ENCODE measurements around the gene ARHGEF7. TPM values are rescaled to one million over a fixed set of nuclear protein-coding genes. Genes with fewer than 3 reads are reported as not detected.

The ARHGEF7 gene
- total and polyA plus RNA-seq, 2 experiments from 2014 or later, result 30.1 to 46.8 TPM

DNA sequence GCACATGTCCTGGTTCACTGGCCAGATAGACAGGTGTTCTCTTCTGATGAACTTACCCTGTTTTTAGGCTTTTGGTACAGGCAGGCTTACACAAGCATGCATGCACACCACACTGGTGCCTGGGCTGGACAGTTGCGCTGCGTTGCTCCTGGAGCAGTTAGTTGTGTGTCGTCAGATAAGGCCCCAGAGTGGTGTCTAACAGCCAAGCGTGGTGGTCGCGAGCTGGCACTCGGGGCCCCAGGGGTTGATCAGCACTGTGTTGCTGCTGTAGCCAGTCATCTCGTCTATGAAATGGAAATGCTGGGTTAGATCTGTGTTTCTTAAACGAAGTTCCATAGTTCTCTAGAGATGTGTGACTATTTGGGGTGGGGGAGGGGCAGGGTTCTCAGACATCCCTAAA lies 180.8 kb downstream of the ARHGEF7 start:
- no peaks in the 10 kb centered on the region for H4K20me1 ChIP-seq (ENCODE audit: insufficient read depth, poor library complexity, severe bottlenecking)
- H3K4me2 ChIP-seq, result no peak overlapping the region
- no peak for DNase-seq (ENCODE audit: low spot score)
- no peaks in the 10 kb centered on the region for H3K27me3 ChIP-seq
- no peak overlapping the region for H2AFZ ChIP-seq
- H3K36me3 ChIP-seq (replicated peaks; ENCODE audit: insufficient read depth, low read depth), result no peaks in the 10 kb centered on the region
- H3K9me3 ChIP-seq (ENCODE audit: low read depth), result no peaks in the 10 kb centered on the region
- H3K79me2 ChIP-seq, result no peaks in the 10 kb centered on the region
- H3K4me1 ChIP-seq (ENCODE audit: insufficient read depth), result no peaks in the 10 kb centered on the region
- TF ChIP-seq EZH2 (IDR thresholded peaks at IDR 0.05; ENCODE audit: borderline replicate concordance), result no peak
- TF ChIP-seq EZH2phosphoT487 (IDR thresholded peaks at IDR 0.05; ENCODE audit: low read depth, severe bottlenecking, unreplicated experiment), result no peak
- TF ChIP-seq, protein P1, sequence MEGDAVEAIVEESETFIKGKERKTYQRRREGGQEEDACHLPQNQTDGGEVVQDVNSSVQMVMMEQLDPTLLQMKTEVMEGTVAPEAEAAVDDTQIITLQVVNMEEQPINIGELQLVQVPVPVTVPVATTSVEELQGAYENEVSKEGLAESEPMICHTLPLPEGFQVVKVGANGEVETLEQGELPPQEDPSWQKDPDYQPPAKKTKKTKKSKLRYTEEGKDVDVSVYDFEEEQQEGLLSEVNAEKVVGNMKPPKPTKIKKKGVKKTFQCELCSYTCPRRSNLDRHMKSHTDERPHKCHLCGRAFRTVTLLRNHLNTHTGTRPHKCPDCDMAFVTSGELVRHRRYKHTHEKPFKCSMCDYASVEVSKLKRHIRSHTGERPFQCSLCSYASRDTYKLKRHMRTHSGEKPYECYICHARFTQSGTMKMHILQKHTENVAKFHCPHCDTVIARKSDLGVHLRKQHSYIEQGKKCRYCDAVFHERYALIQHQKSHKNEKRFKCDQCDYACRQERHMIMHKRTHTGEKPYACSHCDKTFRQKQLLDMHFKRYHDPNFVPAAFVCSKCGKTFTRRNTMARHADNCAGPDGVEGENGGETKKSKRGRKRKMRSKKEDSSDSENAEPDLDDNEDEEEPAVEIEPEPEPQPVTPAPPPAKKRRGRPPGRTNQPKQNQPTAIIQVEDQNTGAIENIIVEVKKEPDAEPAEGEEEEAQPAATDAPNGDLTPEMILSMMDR (IDR thresholded peaks at IDR 0.05; ENCODE audit: poor library complexity), result no peak
- H3K9me2 ChIP-seq (replicated peaks; ENCODE audit: insufficient read depth), result no peaks in the 10 kb centered on the region
- H3K4me3 ChIP-seq, result no peak overlapping the region
- WGBS (ENCODE audit: low lambda C conversion rate, missing lambda C conversion rate), result 95% methylated on average over 9 of the region's 9 CpGs
- H3K27ac ChIP-seq, result no peak overlapping the region

DNA sequence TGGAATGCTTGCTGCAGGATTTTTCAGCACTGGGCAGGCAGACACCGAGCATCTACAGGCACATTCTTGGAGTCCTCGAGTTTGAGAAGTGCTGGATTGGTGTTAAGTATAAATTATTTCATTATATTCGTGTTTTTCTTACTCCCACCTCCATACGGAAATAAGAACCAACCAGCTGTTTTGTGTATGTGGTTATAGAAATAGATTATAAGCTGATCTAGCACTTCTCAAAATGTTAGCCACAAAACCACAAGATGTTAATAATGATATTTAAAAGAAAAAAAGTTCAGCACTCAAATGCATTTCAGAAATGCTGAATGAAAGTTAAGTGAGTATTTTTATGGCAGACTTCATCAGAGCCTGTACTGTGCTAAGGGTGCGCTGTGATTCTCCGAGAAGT lies 181.3 kb downstream of the ARHGEF7 start:
- no peak overlapping the region for H3K27ac ChIP-seq
- no peaks in the 10 kb centered on the region for H3K9me3 ChIP-seq (ENCODE audit: low read depth)
- H3K4me2 ChIP-seq, result no peak overlapping the region
- 94% methylated on average over 6 of the region's 6 CpGs for WGBS (ENCODE audit: low lambda C conversion rate, missing lambda C conversion rate)
- H2AFZ ChIP-seq, result no peak overlapping the region
- no peaks in the 10 kb centered on the region for H3K4me1 ChIP-seq (ENCODE audit: insufficient read depth)
- H3K27me3 ChIP-seq, result no peaks in the 10 kb centered on the region
- H4K20me1 ChIP-seq (ENCODE audit: insufficient read depth, poor library complexity, severe bottlenecking), result no peaks in the 10 kb centered on the region
- H3K9me2 ChIP-seq (replicated peaks; ENCODE audit: insufficient read depth), result no peaks in the 10 kb centered on the region
- H3K36me3 ChIP-seq (replicated peaks; ENCODE audit: insufficient read depth, low read depth), result no peaks in the 10 kb centered on the region
- TF ChIP-seq, protein P1 (IDR thresholded peaks at IDR 0.05; ENCODE audit: poor library complexity), result no peak
- TF ChIP-seq EZH2 (IDR thresholded peaks at IDR 0.05; ENCODE audit: borderline replicate concordance), result no peak
- no peak for TF ChIP-seq EZH2phosphoT487 (IDR thresholded peaks at IDR 0.05; ENCODE audit: low read depth, severe bottlenecking, unreplicated experiment)
- no peak overlapping the region for H3K4me3 ChIP-seq
- no peak for DNase-seq (ENCODE audit: low spot score)
- no peaks in the 10 kb centered on the region for H3K79me2 ChIP-seq

DNA sequence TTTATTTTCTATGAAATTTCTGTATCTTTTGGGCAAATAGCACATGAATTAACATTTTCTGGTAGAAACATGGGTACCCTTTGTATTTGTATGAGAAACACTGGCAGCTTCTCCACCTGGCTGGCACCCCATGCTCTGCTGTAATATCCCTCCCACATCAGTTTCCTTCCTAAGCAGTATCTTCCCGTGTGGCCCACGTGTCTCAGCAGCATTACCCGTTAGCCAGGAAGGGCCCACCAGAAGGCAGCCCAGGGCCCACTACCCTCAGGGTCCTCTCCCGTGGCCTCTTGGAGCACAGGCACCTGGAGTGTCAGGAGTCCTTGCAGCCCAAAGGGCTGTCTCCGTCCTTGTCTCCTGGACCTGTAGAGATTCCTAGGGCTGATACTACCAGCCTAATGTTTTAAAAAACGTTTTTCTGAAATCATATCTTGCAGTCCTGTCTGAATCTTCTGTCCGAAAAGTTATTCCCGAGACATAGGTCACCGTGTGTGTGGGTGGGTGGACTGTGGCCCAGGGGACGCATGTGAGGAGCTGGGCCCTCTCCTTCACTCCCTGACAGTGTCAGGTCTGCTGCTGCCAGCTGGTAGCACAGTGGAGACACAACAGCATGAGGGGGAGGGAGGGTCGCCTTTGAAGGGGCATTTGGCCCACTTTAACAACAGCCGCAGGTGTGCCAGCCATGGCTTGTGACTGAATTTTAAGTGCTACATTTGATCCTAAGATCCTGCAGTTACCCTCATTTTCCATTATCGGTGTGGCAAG lies 183.3 kb downstream of the ARHGEF7 start:
- 91% methylated on average over 13 of the region's 13 CpGs for WGBS (ENCODE audit: low lambda C conversion rate, missing lambda C conversion rate)
- Histone ChIP-seq H3K27me3 (no peaks in the 10 kb centered on the region), H3K27ac (no peak overlapping the region), H2AFZ (no peak overlapping the region), H4K20me1 (ENCODE audit: insufficient read depth, poor library complexity, severe bottlenecking) (no peaks in the 10 kb centered on the region), H3K4me2 (no peak overlapping the region), H3K9me2 (replicated peaks; ENCODE audit: insufficient read depth) (no peaks in the 10 kb centered on the region), H3K4me1 (ENCODE audit: insufficient read depth) (no peaks in the 10 kb centered on the region), H3K9me3 (ENCODE audit: low read depth) (no peaks in the 10 kb centered on the region), H3K36me3 (replicated peaks; ENCODE audit: insufficient read depth, low read depth) (no peaks in the 10 kb centered on the region), H3K79me2 (no peaks in the 10 kb centered on the region), H3K4me3 (no peak overlapping the region)
- DNase-seq (ENCODE audit: low spot score), result no peak
- TF ChIP-seq EZH2phosphoT487 (IDR thresholded peaks at IDR 0.05; ENCODE audit: low read depth, severe bottlenecking, unreplicated experiment), result no peak
- TF ChIP-seq EZH2 (IDR thresholded peaks at IDR 0.05; ENCODE audit: borderline replicate concordance), result no peak
- TF ChIP-seq, protein P1 (IDR thresholded peaks at IDR 0.05; ENCODE audit: poor library complexity), result no peak
